Ovary (tissue), 10 donors: Measurements from ENCODE around the gene DHRS1. TPM values are rescaled to one million over a fixed set of nuclear protein-coding genes. Genes with fewer than 3 reads are reported as not detected.

Experiments
- DNase-seq, 5 donors: peaks; one replicate each; pipeline ENCODE4 v3.0.0-alpha.2; 2019 to 2020
- H3K27ac ChIP-seq, 2 donors: fragments of 200-600 bp; one replicate each; pipeline versions ENCODE4 v1.5.1 to v1.8.0; 2019 to 2022
- H3K27me3 ChIP-seq: fragments of 200-600 bp; one replicate; pipeline ENCODE4 v1.8.0; 2022
- H3K36me3 ChIP-seq: fragments of 200-600 bp; sonication (generic); one replicate; pipeline ENCODE4 v1.5.1; 2019
- H3K4me1 ChIP-seq: one replicate; pipeline ENCODE4 v1.8.1; 2013; ENCODE audit warnings: mild to moderate bottlenecking, moderate library complexity; ENCODE audit not compliant: insufficient read depth
- H3K4me3 ChIP-seq: fragments of 200-600 bp; sonication (generic); one replicate; pipeline ENCODE4 v1.5.1; 2017
- H3K9me3 ChIP-seq, 2 donors: fragments of 200-600 bp in 1 of 2; sonication (generic) in 1 of 2; one replicate each; pipeline versions ENCODE4 v1.5.1 to v1.8.1; 2013 to 2019; ENCODE audit warnings: mild to moderate bottlenecking in 1 of 2, moderate library complexity in 1 of 2
- EP300 ChIP-seq: sonication (generic); formaldehyde crosslinking; IDR thresholded peaks from one replicate; pipeline ENCODE4 v1.6.1; 2017; ENCODE audit warnings: antibody characterized with exemption
- POLR2A ChIP-seq: fragments of 450-650 bp; IDR thresholded peaks from one replicate; pipeline ENCODE4 v1.6.1; 2017; ENCODE audit warnings: antibody characterized with exemption, mild to moderate bottlenecking, moderate library complexity
- WGBS, 3 donors: extraction: QIAGEN DNeasy Blood & Tissue Kit in 1 of 3; methylation state at CpG; one replicate each; pipeline versions ENCODE4 v1.1.5 to v1.1.7; 2013 to 2017; 5-methylcytosine and 5-hydroxymethylcytosine counted together
- intact Hi-C, 4 donors: fragments of 100-400 bp; cut with DNase I; formaldehyde crosslinking; loops; one replicate each; pipeline versions ENCODE4 v1.11.0 to v1.15.1; 2022 to 2023
- long read RNA-seq, 3 donors: library from polyadenylated mRNA in 2 of 3; unstranded in 2 of 3; transcript quantifications; one replicate each; pipeline ENCODE4 v2.0.0 and lab custom pipeline, GENCODE V29; 2021 to 2026
- polyA plus RNA-seq, 2 donors: library from polyadenylated mRNA; stranded (reverse); fragments of 200-250 nt in 1 of 2; fragments of 350-450 nt in 1 of 2; fragmentation: Illumina TruSeq in 1 of 2; extraction: RNeasy Lipid Tissue Mini Kit (QIAGEN cat#74804) in 1 of 2; gene quantifications; one replicate each; pipeline ENCODE4 v1.2.3, GENCODE V29; 2013 to 2014
- total RNA-seq, 7 donors: library from RNA; depleted of rRNA in 2 of 7; stranded (reverse); fragments of >200 nt in 2 of 7; fragmentation: NEBNext Ultra II Directional in 3 of 7; extraction: Animal tissue kit (Norgen Biotek cat#: 25700) in 3 of 7; gene quantifications; one replicate each; pipeline versions ENCODE4 v1.1.0 to v1.2.4, GENCODE V29; 2016 to 2023
- TF ChIP-seq, protein P1 (sequence below), 3 donors: fragments of 450-650 bp in 2 of 3; fragments of 200-600 bp in 1 of 3; IDR thresholded peaks; one replicate each; pipeline versions ENCODE4 v1.5.1 to v1.8.0; 2016 to 2022; ENCODE audit warnings: antibody characterized with exemption in 3 of 3, mild to moderate bottlenecking in 1 of 3
- donor health status: DM: no; HTN: no; CAD: no; lungs with moderate emphysema.
- donor health status: DM: no; HTN: no; CAD: no.
- donor health status: Bipolar disorder and iron deficiency.
- donor health status: DM: yes; HTN: yes; CAD: no.
- donor health status: DM: no; HTN: no; CAD: no.
- donor health status: DM: yes; HTN: yes; CAD: no.

DHRS1 gene
- total RNA-seq: 10 to 100 TPM; 16.0 to 35.6 (median 21.4) TPM
- polyA plus RNA-seq: 10 to 100 TPM; 12.8 to 17.9 TPM
- long read RNA-seq, donor 1, transcript DHRS1-201 (9 exons, 1,480 nt): major isoform, 48 of 84 reads
- long read RNA-seq, donor 1, partial matches to known transcripts: 2 of 84 reads
- long read RNA-seq, donor 1, other reads (novel, unspliced or antisense): 29 of 84 reads
- long read RNA-seq, donor 2, transcript DHRS1-201 (9 exons, 1,480 nt): major isoform, 6 of 20 reads
- long read RNA-seq, donor 2, partial matches to known transcripts: 12 of 20 reads
- long read RNA-seq, donor 2, other reads (novel, unspliced or antisense): 0 of 20 reads
- long read RNA-seq, donor 3, transcript DHRS1-201 (9 exons, 1,480 nt): major isoform, 6 of 10 reads
- long read RNA-seq, donor 3, partial matches to known transcripts: 1 of 10 reads
- long read RNA-seq, donor 3, other reads (novel, unspliced or antisense): 1 of 10 reads

DNA sequence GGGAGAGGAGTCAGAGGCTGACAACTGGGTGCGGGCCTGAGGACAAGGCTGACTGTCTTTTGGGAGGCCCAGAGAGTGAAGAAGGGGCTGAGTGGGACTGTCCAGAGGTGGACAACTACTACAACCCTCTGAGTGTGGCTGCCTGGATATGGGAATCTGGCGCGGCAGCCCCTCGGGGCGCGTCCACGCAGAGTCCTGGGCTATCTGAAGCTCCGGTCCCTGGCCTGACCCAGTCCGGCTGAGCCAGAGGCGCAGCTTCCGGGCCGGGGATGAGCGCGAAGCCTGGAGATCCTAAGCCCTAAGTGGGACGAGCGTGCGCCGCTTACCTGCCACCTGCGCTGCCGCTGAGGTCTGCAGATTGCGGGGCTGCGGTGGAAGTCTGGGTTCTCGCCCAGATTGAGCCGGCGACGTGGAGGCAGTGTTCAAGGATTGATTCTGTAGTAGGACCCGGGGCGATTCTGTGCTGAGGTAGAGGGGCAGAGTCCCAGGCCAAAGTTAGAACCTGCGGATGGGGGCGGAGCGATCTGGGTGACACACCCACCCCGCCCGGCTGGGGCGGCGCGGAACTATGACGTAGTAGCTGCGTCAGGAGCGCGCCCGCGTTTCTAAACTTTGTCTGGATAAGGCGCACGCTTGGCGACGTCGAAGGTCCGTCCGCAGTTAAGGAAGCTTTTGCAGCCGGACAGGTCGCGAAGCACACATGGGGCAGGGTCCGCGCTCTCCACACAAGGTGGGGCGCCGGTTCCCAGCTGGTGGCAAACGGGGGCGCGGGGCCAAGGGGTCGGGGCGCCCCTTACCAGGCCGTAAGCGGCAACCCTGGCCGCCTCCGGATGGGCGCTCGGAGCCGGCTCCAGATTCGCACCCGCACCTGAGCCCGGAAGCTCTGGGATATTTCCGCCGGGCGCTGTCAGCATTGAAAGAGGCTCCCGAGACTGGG lies at the start of gene DHRS1, which contains the start of gene NOP9:
Gene DHRS1, minus strand, starts transcription at position 526 of the 937 bp plus-strand sequence. CDS start 674 bp downstream, outside the sequence.
Gene NOP9, plus strand, starts transcription at position 596 of the 937 bp plus-strand sequence. Its CDS starts 105 bp downstream, at position 701.
- peak within 1 kb of the TSS; percentile 93 for H3K4me3 ChIP-seq
- no peaks in the 10 kb centered on the region for H3K27me3 ChIP-seq
- peak; percentile 87 to 96 (median 93) for DNase-seq
- TF ChIP-seq EP300: no peak
- peak; percentile 76 for TF ChIP-seq POLR2A
- no peaks in the 10 kb centered on the region for H3K36me3 ChIP-seq
- H3K9me3 ChIP-seq: no peaks in the 10 kb centered on the region
- peak within 1 kb of the TSS; percentile 33 to 65 for H3K27ac ChIP-seq
- intact Hi-C loops: loop anchor here in 1 of 4 donors (5.0 kb wide), 1 partner anchor 57 kb away; the partner anchor contains the start of gene TINF2
- H3K4me1 ChIP-seq: peaks cover 6% of the 10 kb centered on the region
- WGBS, 3 donors: 1% methylated on average over 51 to 75 of the region's 75 CpGs

DNA sequence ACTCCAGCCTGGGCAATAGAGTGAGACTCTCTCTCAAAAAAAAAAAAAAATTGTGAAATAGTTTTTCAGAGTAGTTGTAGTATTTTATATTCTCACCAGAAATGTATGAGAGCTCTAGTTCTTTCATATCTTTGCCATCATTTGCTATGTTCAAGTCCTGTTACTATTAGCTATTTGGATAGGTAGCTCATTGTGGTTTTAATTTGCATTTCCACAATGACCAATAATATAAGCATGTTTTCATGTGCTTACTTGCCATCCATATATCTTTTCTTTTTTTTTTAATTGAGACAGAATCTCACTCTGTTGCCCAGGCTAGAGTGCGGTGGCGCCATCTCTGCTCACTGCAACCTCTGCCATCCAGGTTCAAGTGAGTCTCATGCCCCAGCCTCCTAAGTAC lies 48.6 kb upstream of the DHRS1 start:
- Histone ChIP-seq H3K4me1 (no peaks in the 10 kb centered on the region), H3K4me3 (no peak overlapping the region), H3K27me3 (no peaks in the 10 kb centered on the region), H3K36me3 (no peaks in the 10 kb centered on the region), H3K9me3 (no peaks in the 10 kb centered on the region), H3K27ac (no peak overlapping the region)
- intact Hi-C loops: no loop called here
- no peak for DNase-seq
- WGBS, 3 donors: 93 to 98% (median 94%) methylated on average over 2 of the region's 2 CpGs
- TF ChIP-seq POLR2A (no peak), EP300 (no peak)
- TF ChIP-seq, protein P1, sequence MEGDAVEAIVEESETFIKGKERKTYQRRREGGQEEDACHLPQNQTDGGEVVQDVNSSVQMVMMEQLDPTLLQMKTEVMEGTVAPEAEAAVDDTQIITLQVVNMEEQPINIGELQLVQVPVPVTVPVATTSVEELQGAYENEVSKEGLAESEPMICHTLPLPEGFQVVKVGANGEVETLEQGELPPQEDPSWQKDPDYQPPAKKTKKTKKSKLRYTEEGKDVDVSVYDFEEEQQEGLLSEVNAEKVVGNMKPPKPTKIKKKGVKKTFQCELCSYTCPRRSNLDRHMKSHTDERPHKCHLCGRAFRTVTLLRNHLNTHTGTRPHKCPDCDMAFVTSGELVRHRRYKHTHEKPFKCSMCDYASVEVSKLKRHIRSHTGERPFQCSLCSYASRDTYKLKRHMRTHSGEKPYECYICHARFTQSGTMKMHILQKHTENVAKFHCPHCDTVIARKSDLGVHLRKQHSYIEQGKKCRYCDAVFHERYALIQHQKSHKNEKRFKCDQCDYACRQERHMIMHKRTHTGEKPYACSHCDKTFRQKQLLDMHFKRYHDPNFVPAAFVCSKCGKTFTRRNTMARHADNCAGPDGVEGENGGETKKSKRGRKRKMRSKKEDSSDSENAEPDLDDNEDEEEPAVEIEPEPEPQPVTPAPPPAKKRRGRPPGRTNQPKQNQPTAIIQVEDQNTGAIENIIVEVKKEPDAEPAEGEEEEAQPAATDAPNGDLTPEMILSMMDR (IDR thresholded peaks at IDR 0.05): no peak

DNA sequence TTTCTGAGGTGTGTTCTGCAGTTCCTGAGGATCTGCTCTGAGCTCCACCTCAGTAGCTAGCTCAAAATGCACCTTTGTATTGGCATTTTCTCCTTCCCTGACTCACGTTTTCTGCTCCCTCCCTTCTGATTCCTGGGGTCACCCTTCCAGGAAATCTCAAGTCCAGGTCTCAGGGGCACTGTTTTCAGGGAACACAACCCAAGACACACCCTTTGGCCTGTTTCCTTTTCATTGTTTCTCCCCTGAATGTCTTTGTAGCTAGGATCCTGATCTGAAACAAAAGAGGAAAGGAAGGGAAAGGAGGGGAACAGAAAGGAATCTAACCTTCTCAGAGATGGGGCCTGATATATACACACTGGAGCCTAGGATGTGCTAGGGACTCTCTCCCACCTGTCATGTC lies 47.6 kb upstream of the DHRS1 start:
- DNase-seq: no peak
- Histone ChIP-seq H3K4me3 (no peak overlapping the region), H3K27me3 (no peaks in the 10 kb centered on the region), H3K4me1 (no peaks in the 10 kb centered on the region), H3K27ac (no peak overlapping the region), H3K9me3 (no peaks in the 10 kb centered on the region), H3K36me3 (no peaks in the 10 kb centered on the region)
- TF ChIP-seq POLR2A (no peak), EP300 (no peak)
- TF ChIP-seq, protein P1 (IDR thresholded peaks at IDR 0.05): no peak
- intact Hi-C loops: no loop called here
- WGBS, 3 donors: 47 to 70% (median 57%) methylated on average over 1 of the region's 1 CpG

DNA sequence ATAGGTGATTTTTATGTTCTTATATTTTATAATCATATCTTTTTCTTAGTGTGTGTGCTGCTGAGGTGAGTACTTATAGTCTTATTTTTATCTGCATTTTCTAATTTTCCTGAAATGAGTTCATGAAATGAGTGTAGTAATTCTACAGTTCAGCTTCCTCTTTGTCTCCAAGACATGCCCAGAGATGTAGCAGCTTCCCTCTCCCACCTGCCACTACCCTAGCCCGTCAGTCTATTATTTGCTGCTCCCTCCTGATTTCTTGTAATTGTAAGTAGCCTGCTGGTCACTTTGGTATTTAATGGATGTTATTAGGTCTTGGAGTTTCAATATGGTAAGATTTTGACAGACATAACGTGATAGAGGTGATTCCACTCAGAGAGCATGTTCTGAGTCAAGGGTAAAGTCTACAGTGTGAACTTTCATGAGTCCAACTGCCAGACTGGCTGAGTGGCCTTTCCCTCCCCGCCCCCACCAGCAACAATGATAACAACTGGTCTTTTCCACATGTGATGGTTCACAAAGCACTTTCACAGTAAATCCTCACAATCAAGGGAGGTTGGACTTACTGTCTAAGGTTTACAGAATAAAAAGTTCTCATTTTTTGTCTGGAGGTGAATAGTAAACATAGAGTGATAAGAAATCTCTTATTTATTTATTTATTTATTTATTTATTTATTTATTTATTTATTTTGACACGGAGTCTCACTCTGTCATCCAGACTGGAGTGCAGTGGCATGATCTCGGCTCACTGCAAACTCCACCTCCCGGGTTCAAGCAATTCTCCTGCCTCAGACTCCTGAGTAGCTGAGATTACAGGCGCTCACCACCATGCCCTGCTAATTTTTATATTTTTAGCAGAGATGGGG lies 44.4 kb upstream of the DHRS1 start:
- WGBS, 3 donors: 61 to 70% (median 62%) methylated on average over 7 of the region's 7 CpGs
- H3K9me3 ChIP-seq: no peaks in the 10 kb centered on the region
- intact Hi-C loops: no loop called here

More for the DNA sequence above, 44.4 kb upstream of the DHRS1 start:
- H3K27me3 ChIP-seq: no peaks in the 10 kb centered on the region
- DNase-seq: no peak
- H3K4me1 ChIP-seq: no peaks in the 10 kb centered on the region
- no peak overlapping the region for H3K27ac ChIP-seq
- no peak overlapping the region for H3K4me3 ChIP-seq
- TF ChIP-seq, protein P1 (IDR thresholded peaks at IDR 0.05): no peak
- TF ChIP-seq POLR2A (no peak), EP300 (no peak)
- H3K36me3 ChIP-seq: no peaks in the 10 kb centered on the region
